ENCODE data around the gene SMIM20.

DNA sequence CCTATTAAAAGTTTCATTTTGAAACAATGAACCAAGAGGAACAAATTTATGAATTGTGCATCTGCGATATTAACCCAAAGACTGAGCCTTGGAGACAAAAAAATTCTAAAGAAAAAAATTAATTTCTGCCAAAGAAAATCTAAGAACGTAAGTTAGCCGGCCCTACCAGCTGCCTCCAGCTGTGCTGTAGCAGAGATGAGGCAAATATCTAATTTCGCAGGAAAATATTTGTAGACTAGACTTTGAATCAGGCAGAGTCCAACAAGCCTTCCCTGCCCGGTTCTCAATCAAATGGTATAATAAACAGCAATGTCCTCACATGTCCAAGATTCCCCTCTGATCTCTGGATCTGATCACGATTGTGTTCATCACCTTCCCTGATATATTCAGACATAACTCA lies 21.2 kb upstream of the SMIM20 start:
- TF ChIP-seq POLR2A (IDR thresholded peaks at IDR 0.05) (no peak), EP300 (IDR thresholded peaks at IDR 0.05) (no peak)
